GM12878 (cell line): ENCODE results near the gene TXNDC9. TPM values are rescaled to one million over a fixed set of nuclear protein-coding genes. Genes with fewer than 3 reads are reported as not detected.

Experiments used
- BCL11A ChIP-seq: IDR thresholded peaks from 2 replicates; pipeline ENCODE4 v1.6.1; 2011; ENCODE audit warnings: low read depth, low read length
- BCLAF1 ChIP-seq: fragments of 450-650 bp; IDR thresholded peaks from 2 replicates; pipeline ENCODE4 v1.6.1; 2017; ENCODE audit warnings: antibody characterized with exemption, mild to moderate bottlenecking, moderate library complexity
- CREB1 ChIP-seq: IDR thresholded peaks from 2 replicates; pipeline ENCODE4 v1.6.1; 2012; ENCODE audit warnings: low read depth, mild to moderate bottlenecking, inconsistent platforms
- CTCF ChIP-seq, 3 experiments: IDR thresholded peaks in 2 of 3; conservative IDR thresholded peaks in 1 of 3; 2 replicates each; pipeline ENCODE4 v1.5.1; 2011; ENCODE audit warnings: low read depth in 3 of 3, low read length in 3 of 3, mild to moderate bottlenecking in 3 of 3, control low read depth in 2 of 3, moderate library complexity in 2 of 3, inconsistent platforms in 1 of 3, mixed read lengths in 1 of 3; ENCODE audit not compliant: control insufficient read depth in 2 of 3, insufficient read depth in 1 of 3; ENCODE audit errors: extremely low read depth in 1 of 3
- IKZF1 ChIP-seq: fragments of 450-650 bp; conservative IDR thresholded peaks from 2 replicates; pipeline ENCODE4 v1.6.1; 2017; ENCODE audit warnings: antibody characterized with exemption, mild to moderate bottlenecking
- IRF5 ChIP-seq: fragments of 450-650 bp; IDR thresholded peaks from 2 replicates; pipeline ENCODE4 v1.6.1; 2017; ENCODE audit warnings: borderline replicate concordance
- NBN ChIP-seq: fragments of 450-650 bp; IDR thresholded peaks from 2 replicates; pipeline ENCODE4 v1.6.1; 2016
- NR2C2 ChIP-seq: IDR thresholded peaks from 2 replicates; pipeline ENCODE4 v1.6.1; 2011; ENCODE audit warnings: borderline replicate concordance, low read depth; ENCODE audit not compliant: control insufficient read depth, insufficient read length
- NRF1 ChIP-seq: conservative IDR thresholded peaks from 2 replicates; pipeline ENCODE4 v1.6.1; 2011; ENCODE audit warnings: mild to moderate bottlenecking, low read depth, low read length, improper control_type of control experiment
- PBX3 ChIP-seq: IDR thresholded peaks from 2 replicates; pipeline ENCODE4 v1.6.1; 2011; ENCODE audit warnings: mild to moderate bottlenecking, low read depth, low read length, moderate library complexity; ENCODE audit not compliant: insufficient replicate concordance
- POU2F2 ChIP-seq: IDR thresholded peaks from 3 replicates; pipeline ENCODE4 v1.6.1; 2011; ENCODE audit warnings: low read depth, mild to moderate bottlenecking, low read length, borderline replicate concordance
- RAD21 ChIP-seq: IDR thresholded peaks from 2 replicates; pipeline ENCODE4 v1.6.1; 2011; ENCODE audit warnings: mild to moderate bottlenecking, low read depth, low read length, moderate library complexity; ENCODE audit not compliant: insufficient read depth
- RUNX3 ChIP-seq: IDR thresholded peaks from 2 replicates; pipeline ENCODE4 v1.6.1; 2012; ENCODE audit warnings: low read length, inconsistent platforms
- SMAD1 ChIP-seq: fragments of 450-650 bp; IDR thresholded peaks from 2 replicates; pipeline ENCODE4 v1.6.1; 2018; ENCODE audit warnings: mild to moderate bottlenecking, low read depth; ENCODE audit not compliant: partially characterized antibody
- SUPT20H ChIP-seq: IDR thresholded peaks from 2 replicates; pipeline ENCODE4 v1.6.1; 2011; ENCODE audit warnings: low read depth, mild to moderate bottlenecking, low read length, moderate library complexity, borderline replicate concordance; ENCODE audit not compliant: control insufficient read depth
- TAF1 ChIP-seq: IDR thresholded peaks from 2 replicates; pipeline ENCODE4 v1.6.1; 2011; ENCODE audit warnings: mild to moderate bottlenecking, low read depth, low read length, borderline replicate concordance
- TCF12 ChIP-seq: IDR thresholded peaks from 2 replicates; pipeline ENCODE4 v1.6.1; 2011; ENCODE audit warnings: low read depth, mild to moderate bottlenecking, low read length
- TCF7 ChIP-seq: IDR thresholded peaks from 2 replicates; pipeline ENCODE4 v1.6.1; 2014; ENCODE audit warnings: antibody characterized with exemption, borderline replicate concordance
- YBX1 ChIP-seq: fragments of 450-650 bp; IDR thresholded peaks from 2 replicates; pipeline ENCODE4 v1.6.1; 2016; ENCODE audit warnings: antibody characterized with exemption
- ZNF592 ChIP-seq: fragments of 450-650 bp; IDR thresholded peaks from 2 replicates; pipeline ENCODE4 v1.6.1; 2017; ENCODE audit warnings: mild to moderate bottlenecking, moderate library complexity
- polyA plus RNA-seq, 11 experiments: library from polyadenylated mRNA; depleted of rRNA in 4 of 11; unstranded in 6 of 11; stranded (reverse) in 5 of 11; fragments of >200 nt; fragmentation: Nextera tagmentation in 4 of 11; fragmentation: Illumina TruSeq in 1 of 11; extraction: Ambion mirVana in 4 of 11; extraction: Trizol in 1 of 11; gene quantifications; 1 replicate in 1 of 11; 2 replicates in 10 of 11; pipeline versions ENCODE4 v1.2.1 to v1.2.3, GENCODE V29; 2011 to 2016; ENCODE audit warnings: inconsistent platforms in 2 of 11, missing spikeins in 2 of 11, low read depth in 1 of 11
- total RNA-seq, 4 experiments: library from RNA; depleted of rRNA in 3 of 4; stranded (reverse); fragments of >200 nt in 3 of 4; fragmentation: Illumina TruSeq in 1 of 4; extraction: Trizol in 1 of 4; gene quantifications; 2 replicates each; pipeline versions ENCODE4 v1.2.1 to v1.2.3, GENCODE V29; 2013 to 2021

Gene TXNDC9
- total and polyA plus RNA-seq, 10 of the 15 experiments (the other 5 are each of a cell fraction or from before 2014, with no cell fraction given), result 27.0 to 170 (median 50.9) TPM

- TF ChIP-seq CTCF (IDR thresholded peaks at IDR 0.05 in 2 of 3, conservative IDR thresholded peaks at IDR 0.05 in 1 of 3; ENCODE audit: control insufficient read depth in 2 of 3, extremely low read depth in 1 of 3, insufficient read depth in 1 of 3, low read depth in 3 of 3, low read length in 3 of 3), result no peak
- no peak for TF ChIP-seq BCLAF1
- peak; percentile 94 for TF ChIP-seq RUNX3
- no peak for TF ChIP-seq POU2F2
- no peak for TF ChIP-seq SMAD1
- no peak for TF ChIP-seq NRF1
- peak; percentile 37; the same call in 1 of the 2 replicates for TF ChIP-seq IKZF1
- TF ChIP-seq TAF1, result no peak
- no peak for TF ChIP-seq YBX1
- TF ChIP-seq ZNF592, result no peak
- no peak for TF ChIP-seq CREB1
- TF ChIP-seq NBN, result no peak
- no peak for TF ChIP-seq PBX3
- no peak for TF ChIP-seq RAD21
- TF ChIP-seq TCF7, result 0 out of 2 replicates have a peak, but pooled peaks have one; percentile 19
- peak; percentile 15; the same call in 1 of the 2 replicates for TF ChIP-seq BCL11A
- no peak for TF ChIP-seq SUPT20H
- TF ChIP-seq TCF12, result no peak
- TF ChIP-seq IRF5, result no peak
- TF ChIP-seq NR2C2, result no peak
Measured at GRCh38 chr2:99348173-99348572, 12.0 kb upstream of the TXNDC9 start (continued).
